HG02798 (cell line): ENCODE data around the gene GZF1.
"Not testable (repeated sequence)": the region's sequence is repeated elsewhere in the genome, so short reads cannot be mapped to it uniquely, and the experiment has no call there.

Source experiments
- ATAC-seq: cut with Tn5 transposase; IDR thresholded peaks from one replicate; pipeline ENCODE4 v1.9.1; 2021; ENCODE audit warnings: mild to moderate bottlenecking; ENCODE audit not compliant: unreplicated experiment, poor library complexity

The GZF1 gene

DNA sequence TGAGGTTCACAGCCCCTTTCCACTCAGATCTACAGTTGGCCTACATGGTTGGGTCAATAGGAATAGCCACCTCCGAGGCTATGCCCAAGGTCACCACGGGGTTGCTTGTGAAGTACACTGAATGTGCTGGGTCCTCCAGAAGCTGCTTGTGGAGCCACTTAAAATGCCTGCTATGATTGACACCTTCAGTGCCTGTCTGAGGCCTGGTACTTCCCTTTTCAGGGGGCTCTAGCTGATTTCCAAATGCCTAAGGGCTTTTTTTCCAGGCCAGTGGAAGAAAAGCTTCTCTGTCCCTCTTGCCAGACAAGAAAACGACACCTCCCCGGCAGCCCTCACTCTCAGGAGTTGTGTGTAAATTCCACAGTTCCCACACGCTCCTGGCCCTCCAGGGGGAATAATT is 17.6 kb upstream of the GZF1 start:
- ATAC-seq: no peak

DNA sequence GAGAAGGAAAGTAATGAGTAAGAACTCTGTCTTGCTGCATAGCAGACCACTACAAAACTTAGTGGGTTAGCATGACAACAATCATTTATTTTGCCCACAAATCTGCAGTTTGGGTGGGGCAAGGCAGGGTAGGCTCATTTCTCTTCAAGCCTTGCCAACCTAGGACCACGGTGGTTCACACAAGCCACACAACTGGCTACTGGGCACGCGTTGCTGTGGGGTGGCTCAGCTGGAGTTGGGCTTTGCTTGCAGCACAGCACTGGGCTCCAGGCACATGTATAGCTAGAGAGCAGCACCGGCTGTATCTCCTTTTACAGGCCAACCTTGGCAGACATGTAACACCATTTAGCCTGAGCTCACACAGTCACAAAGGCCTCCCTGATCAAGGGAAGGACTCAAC is 16.0 kb upstream of the GZF1 start:
- no peak for ATAC-seq

DNA sequence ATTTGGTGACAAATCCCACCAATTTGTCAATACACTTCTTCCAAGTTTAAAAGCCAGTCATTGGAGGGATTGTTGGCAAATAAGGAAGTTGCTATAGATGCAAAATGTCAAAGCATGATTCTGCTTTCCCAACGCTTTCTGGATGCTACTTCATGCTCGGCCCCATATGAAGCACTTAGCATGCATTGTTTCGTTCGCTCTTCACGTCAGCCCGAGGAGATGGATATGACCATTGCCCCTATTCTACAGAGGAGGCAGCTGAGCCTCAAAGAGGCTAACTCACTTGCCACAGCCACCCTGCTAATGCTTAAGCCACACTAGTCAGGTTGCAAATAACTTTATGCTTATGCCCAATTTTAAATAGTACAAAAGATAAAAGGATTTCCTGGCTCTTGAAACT is 14.2 kb upstream of the GZF1 start:
- no peak for ATAC-seq

DNA sequence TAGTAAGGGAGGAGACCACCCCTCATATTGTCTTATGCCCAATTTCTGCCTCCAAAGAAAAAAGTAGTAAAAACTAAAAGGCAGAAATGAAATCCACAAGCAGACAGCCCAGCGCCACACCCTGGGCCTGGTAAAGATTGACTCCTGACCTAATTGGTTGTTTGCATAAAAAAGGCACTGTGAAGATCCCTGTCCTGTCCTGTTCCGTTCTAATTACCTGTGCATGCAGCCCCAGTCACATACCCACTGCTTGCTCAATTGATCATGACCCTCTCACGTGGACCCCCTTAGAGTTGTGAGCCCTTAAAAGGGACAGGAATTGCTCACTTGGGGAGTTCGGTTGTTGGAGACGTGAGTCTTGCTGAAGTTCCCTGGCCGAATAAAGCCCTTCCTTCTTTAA is 13.5 kb upstream of the GZF1 start:
- ATAC-seq: not testable (repeated sequence)

DNA sequence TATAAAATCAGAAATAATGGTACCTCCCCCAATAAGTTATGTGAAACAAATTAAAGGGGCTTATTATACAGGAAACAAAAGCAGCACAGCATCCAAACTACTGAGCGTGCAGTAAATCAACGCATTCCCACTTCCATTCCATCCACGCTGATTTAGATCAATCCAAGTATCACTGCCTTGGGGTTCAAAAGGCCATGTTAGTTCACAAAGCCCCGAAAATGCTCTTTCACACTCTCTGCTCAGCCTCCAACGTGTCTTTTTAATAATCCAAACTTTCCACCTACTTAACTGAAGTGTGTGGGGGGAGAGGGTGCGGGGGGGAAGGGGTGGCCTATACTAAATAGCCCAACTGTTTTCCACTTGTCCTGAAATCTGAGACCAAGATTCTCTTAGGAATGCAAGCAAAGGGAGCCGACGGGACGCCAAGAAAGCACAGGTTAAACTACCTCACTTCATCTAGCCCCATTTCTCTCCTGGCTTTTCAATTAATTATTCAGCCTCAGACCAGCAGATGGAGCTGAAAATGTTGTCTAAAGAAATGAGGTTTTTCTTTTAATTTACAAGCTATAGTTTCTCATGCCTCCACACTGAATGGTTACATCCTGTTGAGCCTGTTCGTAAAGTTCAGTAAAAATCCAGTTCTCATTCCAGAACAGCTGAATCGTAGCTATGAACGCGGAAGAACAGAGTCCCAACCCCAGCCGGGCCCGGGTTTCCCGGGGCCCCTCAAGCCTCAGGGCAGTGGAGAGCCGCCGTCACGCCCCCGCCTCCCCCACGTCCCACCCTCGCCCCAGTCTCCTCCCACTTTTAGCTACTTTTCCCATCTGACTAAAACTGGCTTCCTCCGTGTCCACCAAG is 12.4 kb upstream of the GZF1 start:
- peak; percentile 32 for ATAC-seq

DNA sequence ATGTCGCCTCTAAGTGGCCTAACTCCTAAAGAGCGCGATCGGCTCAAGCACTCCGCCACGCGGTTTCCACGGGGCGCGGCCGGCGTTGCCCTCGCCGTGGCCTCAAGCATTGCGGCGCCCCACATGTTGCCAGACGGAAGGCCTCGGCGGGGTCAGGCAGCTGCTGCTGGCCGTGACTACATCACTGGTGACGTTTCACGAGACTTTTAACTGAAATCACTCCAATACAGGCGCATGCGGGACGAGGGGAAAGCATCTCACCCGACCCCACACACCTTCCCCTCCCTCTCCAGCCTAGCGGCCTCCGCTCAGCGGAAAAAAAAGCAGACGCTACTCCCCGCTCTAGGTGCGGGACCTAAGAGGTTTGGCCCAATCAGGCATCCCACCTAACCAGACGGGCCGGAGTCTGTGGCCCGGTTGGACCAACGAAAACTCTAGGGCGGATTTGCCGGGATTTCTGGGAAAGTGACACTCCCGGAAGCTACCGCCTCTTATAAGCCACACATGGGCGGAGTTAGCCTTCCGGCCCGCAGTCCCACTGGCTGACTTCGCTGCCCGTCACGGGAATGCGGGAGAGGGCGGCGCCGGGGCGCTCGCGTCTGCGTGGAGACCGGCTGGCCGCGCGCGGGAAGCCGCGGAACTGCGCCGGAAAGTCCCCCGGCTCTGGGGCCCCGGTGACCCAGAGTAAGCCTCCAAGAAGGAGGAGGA is 11.6 kb upstream of the GZF1 start, which contains the start of gene NXT1:
Gene NXT1, plus strand, starts transcription at position 596 of the 708 bp plus-strand sequence. CDS start 3,251 bp downstream, outside the sequence.
- peak; percentile 88 for ATAC-seq

DNA sequence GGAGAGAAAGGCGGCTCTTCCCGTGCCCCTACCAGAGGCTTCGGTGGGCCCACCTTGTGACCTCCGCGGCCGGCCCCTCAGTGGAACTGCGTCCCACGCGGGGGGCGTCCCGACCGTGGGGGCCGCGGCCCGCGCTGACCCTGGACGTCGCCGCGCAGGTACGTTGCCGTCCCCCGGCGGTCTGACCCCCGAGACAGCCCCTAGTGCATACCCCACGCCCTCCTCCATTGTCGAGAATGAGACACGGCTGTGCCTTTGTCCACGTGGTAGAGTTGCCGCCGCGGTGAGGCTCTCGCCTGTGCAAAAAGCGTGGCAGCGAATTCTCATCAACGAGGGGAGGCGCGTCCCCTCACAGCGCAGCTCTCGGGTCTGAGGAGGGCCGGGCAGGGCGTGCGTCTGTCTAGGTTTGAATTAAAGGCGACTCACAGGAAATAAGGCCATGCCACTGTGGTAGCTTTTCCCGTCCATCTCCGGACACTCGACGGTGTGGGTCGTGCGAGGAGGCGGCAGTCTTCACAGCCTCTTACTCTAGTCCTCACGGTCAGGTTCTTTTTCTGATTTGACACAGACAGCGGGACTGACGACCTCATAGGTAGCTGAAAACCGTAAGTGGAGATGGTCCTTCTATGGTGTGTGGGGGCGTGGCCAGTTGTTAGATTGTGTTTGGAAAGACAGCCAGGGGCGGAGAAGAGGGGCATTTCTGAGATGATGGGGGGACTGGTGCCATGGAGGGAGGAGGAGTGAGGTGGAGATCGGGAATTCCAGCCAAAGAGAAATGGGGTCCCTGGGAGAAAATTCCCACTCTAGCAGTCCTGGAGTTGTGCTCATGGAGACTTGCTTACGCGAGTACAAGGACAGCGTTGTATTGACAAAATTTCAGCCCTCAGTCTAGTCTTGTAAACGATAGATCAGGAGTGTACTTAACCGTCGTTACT is 10.8 kb upstream of the GZF1 start:
- peak; percentile 27 for ATAC-seq

DNA sequence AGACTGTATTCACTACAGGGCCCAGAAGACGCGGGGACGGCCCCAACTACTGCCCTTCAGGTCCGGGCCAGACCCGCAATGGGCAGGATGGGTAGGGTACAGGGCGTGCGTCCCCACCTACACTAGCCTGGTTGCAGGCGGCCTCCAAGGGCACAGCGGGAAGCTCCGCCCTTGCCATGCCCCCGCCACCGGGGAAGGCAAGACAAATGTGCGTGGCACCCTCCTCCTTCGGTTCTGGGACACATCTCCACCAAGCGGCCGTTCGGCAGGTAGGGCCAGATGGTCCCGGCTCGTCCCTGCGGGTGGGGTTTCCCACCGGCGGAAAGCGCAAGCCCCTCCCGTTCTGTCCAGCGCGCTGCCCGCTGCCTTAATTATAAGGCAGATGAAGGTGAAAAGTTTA is 5.8 kb upstream of the GZF1 start:
- no peak for ATAC-seq

DNA sequence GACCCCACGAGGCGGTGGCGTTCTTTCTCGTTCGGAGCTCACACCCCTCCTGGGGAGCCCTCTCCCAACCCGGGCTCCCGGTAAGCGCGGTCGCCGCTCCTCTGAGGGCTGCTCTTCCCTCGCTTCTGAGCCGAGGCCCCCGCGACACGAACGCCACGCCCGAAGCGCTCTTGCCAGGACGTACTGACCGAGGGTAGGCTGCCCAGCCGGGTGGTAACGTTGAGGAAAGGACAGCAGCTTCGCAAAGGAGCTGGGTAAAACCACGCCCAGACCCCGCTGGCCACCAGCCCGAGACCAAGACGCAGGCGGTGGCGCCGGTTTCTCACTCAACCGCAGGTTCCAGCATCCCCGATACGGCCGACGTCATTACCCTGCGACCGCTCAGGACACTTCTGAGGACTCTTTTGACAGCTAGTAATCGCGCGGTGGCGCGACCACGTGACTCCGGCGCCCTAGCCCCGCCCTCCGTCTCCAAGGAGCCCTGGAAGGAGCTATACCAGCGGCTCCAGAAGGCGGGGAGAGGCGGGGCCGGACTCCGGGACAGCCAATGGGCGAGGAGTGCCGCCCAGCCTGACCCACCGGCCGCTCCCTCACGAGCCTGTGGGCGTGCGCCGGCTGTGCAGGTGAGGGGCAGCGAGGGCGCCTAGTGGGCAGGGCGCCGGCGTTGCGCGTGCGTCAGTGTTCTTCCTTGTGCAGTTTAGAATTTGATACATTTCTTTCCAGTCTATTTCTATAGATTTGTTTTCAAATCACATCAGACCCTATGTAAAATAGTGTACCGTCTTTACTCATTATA is 4.0 kb upstream of the GZF1 start:
- ATAC-seq: peak; percentile 76

DNA sequence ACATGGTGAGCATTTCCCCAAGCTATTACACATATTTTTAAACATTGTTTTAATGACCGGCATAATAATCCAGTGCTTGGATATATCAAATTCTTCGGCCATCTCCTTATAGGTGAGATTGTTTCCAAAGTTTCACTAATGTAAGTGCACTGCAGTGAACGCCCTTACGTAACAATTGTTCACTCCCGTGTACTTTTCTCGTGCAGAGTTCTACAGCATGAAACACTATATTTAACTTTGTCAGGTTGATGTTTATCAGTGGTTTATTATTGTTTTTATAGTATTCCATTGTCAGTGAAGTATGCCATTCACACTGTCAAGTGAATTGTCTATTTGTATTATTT is 3.4 kb upstream of the GZF1 start:
- ATAC-seq: no peak

DNA sequence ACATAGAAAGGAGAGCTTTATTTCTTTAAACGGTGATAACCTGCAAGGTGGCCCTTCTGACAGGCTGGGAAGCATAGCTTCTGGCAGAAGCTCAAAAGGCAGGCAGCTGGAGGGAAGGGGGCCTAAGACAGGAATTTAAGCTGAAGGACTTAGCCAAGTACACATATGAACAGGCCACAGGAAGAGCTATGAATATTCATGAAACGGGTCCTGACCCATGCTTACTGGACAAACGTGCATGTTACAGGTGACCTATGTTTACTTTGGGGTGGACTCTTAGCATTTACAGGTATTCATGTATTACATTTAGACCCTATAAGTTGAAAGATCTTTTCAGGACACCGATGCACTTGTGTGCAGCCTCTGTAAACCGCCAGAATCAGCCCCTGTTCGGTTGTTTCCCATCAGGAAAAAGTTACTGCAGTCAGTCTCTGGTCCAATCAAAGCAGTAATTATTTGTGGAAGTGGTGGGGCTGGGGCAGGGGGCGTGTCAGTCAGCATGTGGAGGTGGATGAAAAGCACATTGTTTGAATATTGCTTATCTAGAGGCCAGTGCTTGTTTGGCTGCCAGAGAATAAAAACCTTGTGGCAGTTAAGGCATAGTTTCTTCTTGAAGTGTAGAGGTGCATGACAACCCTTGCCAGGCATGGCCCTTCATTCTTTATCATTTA is 2.9 kb upstream of the GZF1 start:
- ATAC-seq: no peak

DNA sequence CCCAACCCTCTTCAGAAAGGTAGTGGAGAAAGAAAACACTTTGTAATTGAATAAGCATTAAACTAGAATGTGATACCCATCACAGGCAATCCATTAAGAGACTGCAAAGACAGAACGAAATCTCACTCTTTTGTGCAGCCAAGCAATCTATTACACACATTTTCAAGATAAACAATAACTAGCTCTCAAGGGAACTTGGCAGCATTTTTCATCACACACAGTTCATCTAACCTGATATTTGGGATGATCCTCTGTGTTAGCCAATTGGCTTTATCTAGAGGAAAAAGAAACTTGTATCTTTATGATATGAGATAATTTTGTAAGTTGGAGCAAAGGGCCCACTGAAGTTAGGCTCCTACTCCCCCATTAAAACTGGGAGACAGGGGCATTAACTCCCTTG is 1.5 kb upstream of the GZF1 start:
- ATAC-seq: no peak

DNA sequence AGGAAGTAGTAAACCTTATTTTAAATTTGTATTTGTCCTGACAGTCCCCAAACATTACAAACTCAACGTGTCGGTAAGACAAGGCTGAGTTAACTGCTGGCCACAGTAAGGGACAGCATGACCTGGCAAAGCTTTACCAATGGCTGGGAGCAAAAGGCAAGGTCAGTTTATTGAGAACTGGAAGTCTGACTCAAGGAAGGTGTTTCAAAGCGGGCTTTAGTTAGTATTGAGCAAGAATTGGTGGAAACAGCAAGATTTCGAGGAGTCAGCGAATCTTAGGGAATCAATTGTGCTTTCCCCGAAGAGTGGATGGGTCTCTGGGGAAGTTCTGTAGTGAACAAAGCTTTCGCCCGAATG is 885 bp upstream of the GZF1 start:
- ATAC-seq: no peak

DNA sequence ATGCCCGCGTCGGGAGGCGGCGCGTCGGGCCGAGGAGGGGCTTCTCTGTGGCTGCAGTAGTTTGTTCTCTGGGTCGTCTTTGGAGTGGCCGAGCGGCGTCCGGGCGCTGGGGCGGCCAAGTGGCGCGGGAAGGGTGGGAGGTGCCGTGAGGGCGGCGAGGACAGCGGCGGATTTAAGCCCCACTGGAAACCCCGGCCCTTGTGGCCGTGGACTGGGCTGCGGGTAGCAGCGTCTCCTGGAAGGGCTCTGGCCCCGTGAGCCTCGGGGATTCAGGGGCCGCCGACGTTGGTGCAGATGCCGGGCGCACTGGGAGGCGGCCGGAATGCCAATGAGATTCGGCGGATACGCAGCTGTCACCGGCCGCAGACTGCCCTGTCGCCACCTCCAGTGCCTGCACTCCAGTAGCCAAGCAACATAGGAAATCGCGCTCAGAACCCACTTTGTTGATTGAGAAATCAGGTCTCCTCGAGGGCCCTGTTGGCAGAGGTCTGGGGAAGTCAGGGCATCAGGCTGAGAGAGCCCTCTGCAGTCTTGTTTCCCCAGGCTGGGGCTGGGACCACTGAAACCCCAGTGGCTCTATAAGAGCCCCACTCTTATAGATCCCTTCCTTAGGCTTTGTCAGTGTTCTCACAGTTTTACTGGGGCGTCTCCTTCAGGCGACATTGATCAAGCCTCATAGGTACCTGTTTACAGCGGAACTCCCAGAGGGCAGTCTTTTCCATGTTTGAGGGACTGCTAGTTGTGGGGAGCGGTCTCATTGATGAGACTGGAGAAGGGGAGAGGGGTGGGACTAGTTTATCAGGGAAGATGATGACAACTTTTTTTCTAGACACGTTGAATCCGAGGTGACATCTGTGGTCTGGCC is 642 bp downstream of the GZF1 start:
- ATAC-seq: peak; percentile 13

DNA sequence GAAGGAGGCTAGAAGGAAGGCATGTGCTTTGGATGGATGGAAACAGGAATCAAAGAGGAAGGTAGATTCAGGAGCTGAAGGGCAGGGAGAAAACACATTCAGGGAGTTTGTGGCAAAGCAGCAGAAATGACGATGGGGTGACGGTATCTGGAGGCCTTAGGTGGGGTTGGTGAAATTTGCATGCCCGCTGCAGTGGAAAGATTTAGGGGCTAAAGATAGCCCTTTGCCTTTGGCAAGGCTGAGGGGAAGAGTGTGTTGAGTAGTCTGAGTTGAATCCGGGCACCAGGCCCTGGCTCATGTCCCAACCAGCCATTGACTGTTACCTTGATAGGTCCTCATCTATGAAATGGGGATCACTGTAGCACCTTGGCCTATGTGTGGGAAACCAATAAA is 1.3 kb downstream of the GZF1 start:
- ATAC-seq: no peak

DNA sequence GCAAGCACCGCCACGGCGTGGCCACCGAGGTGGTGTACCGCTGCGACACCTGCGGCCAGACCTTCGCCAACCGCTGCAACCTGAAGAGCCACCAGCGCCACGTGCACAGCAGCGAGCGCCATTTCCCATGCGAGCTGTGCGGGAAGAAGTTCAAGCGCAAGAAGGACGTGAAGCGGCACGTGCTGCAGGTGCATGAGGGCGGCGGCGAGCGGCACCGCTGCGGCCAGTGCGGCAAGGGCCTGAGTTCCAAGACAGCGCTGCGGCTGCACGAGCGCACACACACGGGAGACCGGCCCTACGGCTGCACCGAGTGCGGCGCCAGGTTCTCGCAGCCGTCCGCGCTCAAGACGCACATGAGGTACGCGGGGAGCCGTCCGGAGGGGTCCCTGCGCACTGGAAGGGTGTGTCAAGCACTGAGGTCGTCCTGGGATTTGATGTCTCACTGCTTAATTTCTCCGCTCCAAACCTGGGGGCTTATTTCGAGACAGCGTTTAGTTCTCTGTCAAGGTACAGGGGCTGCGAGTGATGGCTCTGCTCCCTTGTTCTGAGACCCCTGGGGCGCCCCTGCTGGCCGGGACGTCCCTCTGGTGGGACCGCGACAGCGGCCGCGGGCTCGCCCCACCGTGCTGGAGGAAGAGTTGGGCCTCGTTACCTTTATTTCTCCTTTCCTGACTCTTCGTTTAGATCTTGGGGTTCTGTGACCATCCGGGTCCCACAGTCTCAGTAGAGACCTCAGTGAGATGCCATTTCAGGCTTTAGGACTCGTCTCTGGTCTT is 3.6 kb downstream of the GZF1 start:
- ATAC-seq: no peak

DNA sequence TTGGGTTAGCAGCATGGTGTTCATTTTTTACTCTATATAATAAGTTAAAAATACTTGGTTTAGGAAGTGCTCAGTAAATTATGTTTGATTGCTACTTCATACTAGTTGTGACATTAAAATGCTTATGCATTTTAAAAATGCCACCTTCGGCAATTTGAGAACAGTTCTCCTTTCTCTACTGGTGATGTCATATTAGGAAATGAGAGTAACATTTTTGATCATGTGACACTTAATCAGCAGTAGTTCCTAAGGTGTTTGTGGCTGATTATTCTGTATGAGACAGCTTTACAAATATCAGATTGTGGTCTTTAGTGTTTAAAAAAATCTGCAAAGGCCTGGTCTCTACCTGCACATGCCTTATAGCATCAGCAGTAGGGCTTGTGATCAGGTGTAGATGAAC is 4.4 kb downstream of the GZF1 start:
- ATAC-seq: no peak

DNA sequence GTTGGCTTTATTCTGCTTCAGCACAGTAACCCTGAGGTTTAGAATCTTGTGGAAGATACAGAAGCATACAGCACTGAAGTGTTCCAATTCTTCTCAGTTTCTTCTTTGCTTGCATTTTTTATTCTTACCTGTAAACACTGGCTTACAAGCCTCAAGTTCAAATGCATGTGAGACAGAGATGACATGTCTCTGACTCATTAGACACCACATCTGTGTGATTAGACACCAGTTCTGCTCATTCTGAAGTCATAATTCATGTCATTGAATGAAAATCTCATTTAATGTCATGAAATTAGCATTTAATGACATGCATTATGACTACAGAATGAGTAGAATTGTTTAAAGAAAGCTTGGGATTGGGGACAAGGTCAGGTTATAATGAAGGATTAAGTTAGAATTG is 5.8 kb downstream of the GZF1 start:
- ATAC-seq: no peak
